Esophagus squamous epithelium (tissue), 4 donors: ENCODE measurements around the gene KDELR3.

ENCODE experiments used
- POLR2A ChIP-seq, 4 donors: fragments of 450-650 bp; IDR thresholded peaks; one replicate each; pipeline ENCODE4 v1.6.1; 2017; ENCODE audit warnings: antibody characterized with exemption in 4 of 4, mild to moderate bottlenecking in 4 of 4, moderate library complexity in 3 of 4
- TF ChIP-seq, protein P1 (sequence below), 6 experiments: fragments of 450-650 bp in 4 of 6; fragments of 200-600 bp in 2 of 6; sonication (generic) in 2 of 6; IDR thresholded peaks; one replicate each; pipeline ENCODE4 v1.5.1; 2016 to 2019; ENCODE audit warnings: antibody characterized with exemption in 6 of 6, mild to moderate bottlenecking in 4 of 6, moderate library complexity in 4 of 6

DNA sequence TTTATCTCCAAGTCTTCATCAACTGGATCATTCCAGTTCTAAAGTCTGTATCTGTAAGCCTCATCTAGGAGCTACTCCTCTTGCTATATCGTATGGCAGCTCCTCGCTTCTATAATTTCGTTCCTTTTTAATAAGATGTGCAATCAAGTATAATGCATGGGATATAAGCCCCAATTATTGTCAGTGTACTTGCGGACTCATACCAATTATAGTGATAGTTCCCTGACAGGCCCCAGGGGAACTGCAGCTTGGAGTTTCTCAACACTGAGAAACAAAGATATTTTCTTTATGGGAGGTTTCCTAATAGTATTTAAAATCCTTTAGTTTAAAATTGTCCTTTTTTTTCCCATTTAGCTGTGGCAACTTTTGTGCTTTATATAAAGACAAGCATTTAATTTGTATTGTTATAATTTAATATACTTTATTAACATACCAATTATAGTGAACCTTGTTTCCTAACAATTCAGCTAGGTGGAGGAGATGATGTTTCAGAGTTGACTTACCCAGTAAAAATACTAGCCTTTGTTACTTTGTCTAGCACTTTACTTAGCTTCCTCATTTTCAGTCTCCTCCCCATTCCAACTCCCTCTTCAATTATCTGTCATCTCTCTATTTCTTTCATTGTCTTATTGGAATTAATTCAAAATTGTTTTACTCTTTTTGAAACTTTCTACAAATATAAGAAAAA lies 63.5 kb downstream of the KDELR3 start:
- TF ChIP-seq, protein P1, sequence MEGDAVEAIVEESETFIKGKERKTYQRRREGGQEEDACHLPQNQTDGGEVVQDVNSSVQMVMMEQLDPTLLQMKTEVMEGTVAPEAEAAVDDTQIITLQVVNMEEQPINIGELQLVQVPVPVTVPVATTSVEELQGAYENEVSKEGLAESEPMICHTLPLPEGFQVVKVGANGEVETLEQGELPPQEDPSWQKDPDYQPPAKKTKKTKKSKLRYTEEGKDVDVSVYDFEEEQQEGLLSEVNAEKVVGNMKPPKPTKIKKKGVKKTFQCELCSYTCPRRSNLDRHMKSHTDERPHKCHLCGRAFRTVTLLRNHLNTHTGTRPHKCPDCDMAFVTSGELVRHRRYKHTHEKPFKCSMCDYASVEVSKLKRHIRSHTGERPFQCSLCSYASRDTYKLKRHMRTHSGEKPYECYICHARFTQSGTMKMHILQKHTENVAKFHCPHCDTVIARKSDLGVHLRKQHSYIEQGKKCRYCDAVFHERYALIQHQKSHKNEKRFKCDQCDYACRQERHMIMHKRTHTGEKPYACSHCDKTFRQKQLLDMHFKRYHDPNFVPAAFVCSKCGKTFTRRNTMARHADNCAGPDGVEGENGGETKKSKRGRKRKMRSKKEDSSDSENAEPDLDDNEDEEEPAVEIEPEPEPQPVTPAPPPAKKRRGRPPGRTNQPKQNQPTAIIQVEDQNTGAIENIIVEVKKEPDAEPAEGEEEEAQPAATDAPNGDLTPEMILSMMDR (IDR thresholded peaks at IDR 0.05) = no peak
- no peak for TF ChIP-seq POLR2A (IDR thresholded peaks at IDR 0.05)
